Ishikawa (cell line): Measurements from ENCODE around the gene ZBTB7C.

Source experiments
- CEBPB ChIP-seq: IDR thresholded peaks from 2 replicates; pipeline ENCODE4 v1.6.1; 2012
- EGR1 ChIP-seq: IDR thresholded peaks from 2 replicates; pipeline ENCODE4 v1.6.1; 2012
- EP300 ChIP-seq: IDR thresholded peaks from 2 replicates; pipeline ENCODE4 v1.6.1; 2012; ENCODE audit warnings: borderline replicate concordance
- FOXM1 ChIP-seq: IDR thresholded peaks from 2 replicates; pipeline ENCODE4 v1.6.1; 2012; ENCODE audit warnings: low read depth, borderline replicate concordance
- NFIC ChIP-seq: IDR thresholded peaks from 2 replicates; pipeline ENCODE4 v1.6.1; 2012
- RAD21 ChIP-seq: IDR thresholded peaks from 2 replicates; pipeline ENCODE4 v1.6.1; 2012; ENCODE audit warnings: low read depth
- TAF1 ChIP-seq: IDR thresholded peaks from 2 replicates; pipeline ENCODE4 v1.6.1; 2012; ENCODE audit warnings: low read depth, mild to moderate bottlenecking
- TCF12 ChIP-seq: IDR thresholded peaks from 2 replicates; pipeline ENCODE4 v1.6.1; 2012; ENCODE audit warnings: low read depth
- TEAD4 ChIP-seq: IDR thresholded peaks from 2 replicates; pipeline ENCODE4 v1.6.1; 2012
- USF1 ChIP-seq: IDR thresholded peaks from 2 replicates; pipeline ENCODE4 v1.6.1; 2012
- YY1 ChIP-seq: IDR thresholded peaks from 2 replicates; pipeline ENCODE4 v1.6.1; 2012; ENCODE audit warnings: low read depth
- ZBTB7A ChIP-seq: IDR thresholded peaks from 2 replicates; pipeline ENCODE4 v1.6.1; 2012; ENCODE audit warnings: low read depth
- TF ChIP-seq, protein P1 (sequence below): IDR thresholded peaks from 2 replicates; pipeline ENCODE4 v1.6.1; 2012; ENCODE audit warnings: low read depth, mild to moderate bottlenecking
- TF ChIP-seq, protein P2 (sequence below): IDR thresholded peaks from 2 replicates; pipeline ENCODE4 v1.6.1; 2012

GRCh38 chr18:48359626-48360025 lies 49.6 kb downstream of the ZBTB7C start:
- TF ChIP-seq EP300, result no peak
- no peak for TF ChIP-seq NFIC
- TF ChIP-seq, protein P1, sequence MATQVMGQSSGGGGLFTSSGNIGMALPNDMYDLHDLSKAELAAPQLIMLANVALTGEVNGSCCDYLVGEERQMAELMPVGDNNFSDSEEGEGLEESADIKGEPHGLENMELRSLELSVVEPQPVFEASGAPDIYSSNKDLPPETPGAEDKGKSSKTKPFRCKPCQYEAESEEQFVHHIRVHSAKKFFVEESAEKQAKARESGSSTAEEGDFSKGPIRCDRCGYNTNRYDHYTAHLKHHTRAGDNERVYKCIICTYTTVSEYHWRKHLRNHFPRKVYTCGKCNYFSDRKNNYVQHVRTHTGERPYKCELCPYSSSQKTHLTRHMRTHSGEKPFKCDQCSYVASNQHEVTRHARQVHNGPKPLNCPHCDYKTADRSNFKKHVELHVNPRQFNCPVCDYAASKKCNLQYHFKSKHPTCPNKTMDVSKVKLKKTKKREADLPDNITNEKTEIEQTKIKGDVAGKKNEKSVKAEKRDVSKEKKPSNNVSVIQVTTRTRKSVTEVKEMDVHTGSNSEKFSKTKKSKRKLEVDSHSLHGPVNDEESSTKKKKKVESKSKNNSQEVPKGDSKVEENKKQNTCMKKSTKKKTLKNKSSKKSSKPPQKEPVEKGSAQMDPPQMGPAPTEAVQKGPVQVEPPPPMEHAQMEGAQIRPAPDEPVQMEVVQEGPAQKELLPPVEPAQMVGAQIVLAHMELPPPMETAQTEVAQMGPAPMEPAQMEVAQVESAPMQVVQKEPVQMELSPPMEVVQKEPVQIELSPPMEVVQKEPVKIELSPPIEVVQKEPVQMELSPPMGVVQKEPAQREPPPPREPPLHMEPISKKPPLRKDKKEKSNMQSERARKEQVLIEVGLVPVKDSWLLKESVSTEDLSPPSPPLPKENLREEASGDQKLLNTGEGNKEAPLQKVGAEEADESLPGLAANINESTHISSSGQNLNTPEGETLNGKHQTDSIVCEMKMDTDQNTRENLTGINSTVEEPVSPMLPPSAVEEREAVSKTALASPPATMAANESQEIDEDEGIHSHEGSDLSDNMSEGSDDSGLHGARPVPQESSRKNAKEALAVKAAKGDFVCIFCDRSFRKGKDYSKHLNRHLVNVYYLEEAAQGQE, result no peak
- TF ChIP-seq RAD21, result no peak
- TF ChIP-seq TAF1, result no peak
- no peak for TF ChIP-seq USF1
- TF ChIP-seq, protein P2, sequence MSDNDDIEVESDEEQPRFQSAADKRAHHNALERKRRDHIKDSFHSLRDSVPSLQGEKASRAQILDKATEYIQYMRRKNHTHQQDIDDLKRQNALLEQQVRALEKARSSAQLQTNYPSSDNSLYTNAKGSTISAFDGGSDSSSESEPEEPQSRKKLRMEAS, result no peak
- TF ChIP-seq EGR1, result no peak
- TF ChIP-seq YY1, result no peak
- TF ChIP-seq TEAD4, result no peak
- TF ChIP-seq CEBPB, result no peak
- no peak for TF ChIP-seq FOXM1
- no peak for TF ChIP-seq TCF12
- no peak for TF ChIP-seq ZBTB7A
